ACHN (cell line): ENCODE results near the gene NPM1.

ENCODE experiments used
- DNase-seq: peaks from one replicate; pipeline ENCODE4 v3.0.0-alpha.2; 2015
- in situ Hi-C: cut with HindIII; loops from 2 replicates; pipeline ENCODE4 v1.10.0; 2017; ENCODE audit warnings: low sequenced_read_pairs, low pct_ligation_motif_present, low pct_unique_long_range_greater_than_20kb

NPM1 gene

DNA sequence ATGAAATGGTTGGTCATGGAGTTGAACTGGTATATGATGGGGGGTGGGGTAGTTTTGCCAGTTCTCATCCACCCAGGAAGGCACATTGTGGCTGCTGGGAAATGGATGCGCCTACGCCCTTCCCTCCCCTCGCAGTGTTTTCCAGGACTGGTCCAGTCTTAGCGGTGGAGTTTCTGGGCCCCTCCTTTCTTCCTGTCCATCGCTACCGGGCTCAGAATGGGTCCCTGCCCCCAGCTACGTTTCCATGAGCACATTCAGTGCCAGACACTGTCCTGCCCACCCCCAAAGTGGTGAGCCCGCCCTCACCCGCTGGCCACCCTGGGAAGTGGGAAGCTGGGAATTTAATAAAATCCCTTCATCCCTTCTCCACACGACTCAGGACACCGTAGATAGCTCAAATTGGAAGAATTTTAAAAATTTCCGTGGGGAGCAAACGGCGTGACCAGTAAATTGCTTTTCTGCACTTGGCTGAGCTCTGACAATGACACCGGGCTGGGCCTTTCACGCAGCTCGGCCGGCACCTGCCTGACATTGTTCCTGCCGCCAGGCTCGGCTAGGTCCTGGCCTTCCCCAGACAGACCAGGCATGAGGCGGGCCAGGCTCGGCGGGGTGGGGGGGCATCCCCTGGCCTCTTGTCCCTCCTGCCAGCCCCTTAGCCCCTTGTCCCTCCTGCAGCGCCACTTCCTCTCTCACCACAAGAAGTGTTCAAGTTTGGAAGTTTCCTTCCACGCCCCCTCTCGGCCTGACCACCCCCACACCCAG is 35.4 kb downstream of the NPM1 start:
- DNase-seq: peak; percentile 42
- in situ Hi-C loops: no loop called here

GRCh38 chr5:171424726-171425125 is 37.1 kb downstream of the NPM1 start:
- in situ Hi-C loops: no loop called here
- peak; percentile 24 for DNase-seq

DNA sequence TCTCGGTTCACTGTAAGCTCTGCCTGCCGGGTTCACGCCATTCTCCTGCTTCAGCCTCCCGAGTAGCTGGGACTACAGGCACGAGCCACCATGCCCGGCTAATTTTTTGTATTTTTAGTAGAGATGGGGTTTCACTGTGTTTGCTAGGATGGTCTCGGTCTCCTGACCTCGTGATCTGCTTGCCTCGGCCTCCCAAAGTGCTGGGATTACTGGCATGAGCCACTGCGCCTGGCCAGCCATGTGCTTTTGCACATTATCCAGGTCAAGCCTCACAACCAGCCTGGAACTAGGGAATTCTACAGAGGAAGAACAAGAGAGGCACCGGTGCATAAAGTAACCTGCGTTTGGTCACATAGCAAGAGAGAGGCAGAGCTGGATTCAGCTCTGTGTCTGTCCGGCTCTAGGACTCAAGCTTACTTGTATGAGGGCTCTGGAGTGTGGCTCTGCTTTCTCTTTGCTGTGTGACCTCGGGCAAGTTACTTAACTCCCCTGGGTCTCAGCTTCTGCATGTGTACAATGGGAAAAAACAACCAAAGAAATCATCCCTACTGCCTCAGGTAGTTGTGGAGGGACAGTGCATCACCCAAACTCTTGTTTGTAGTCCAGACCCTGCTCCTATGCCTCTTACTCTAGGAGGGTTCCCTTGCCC is 38.1 kb downstream of the NPM1 start:
- no peak for DNase-seq
- in situ Hi-C loops: no loop called here

DNA sequence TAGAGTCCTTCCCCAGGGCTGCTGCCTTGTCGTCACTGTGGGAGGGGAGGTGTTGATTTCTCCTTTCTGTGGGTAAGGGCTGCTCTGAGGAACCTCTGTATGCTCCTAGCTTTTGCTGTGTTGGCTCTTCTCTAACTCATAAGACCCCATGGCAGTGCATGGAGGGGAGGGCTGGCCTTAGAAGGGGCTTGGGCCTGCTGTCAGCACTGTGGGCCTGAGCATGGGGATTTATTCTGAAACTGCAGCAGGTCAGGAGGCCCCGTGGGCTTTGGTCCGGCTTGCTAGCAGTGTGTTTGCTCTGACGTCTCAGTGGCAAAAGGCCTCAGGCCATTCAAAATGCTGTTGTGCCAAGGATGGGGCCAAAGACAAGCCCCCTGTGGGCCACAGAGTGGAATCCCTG is 38.6 kb downstream of the NPM1 start:
- no peak for DNase-seq
- in situ Hi-C loops: no loop called here

DNA sequence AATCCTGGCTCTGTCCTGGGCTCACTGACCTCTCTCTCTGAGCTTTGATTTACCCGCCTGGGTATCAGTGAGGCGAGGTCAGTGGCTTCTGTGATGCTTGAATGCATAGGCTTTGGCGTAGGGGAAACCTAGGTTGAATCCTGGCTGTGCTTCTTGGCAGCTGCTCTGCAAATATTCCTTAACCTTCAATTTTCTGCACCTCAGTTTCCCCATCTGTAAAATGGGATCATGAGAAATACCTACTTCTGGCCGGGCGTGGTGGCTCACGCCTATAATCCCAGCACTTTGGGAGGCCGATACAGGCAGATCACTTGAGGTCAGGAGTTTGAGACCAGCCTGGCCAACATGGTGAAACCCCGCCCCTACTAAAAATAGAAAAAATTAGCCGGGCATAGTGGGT is 39.0 kb downstream of the NPM1 start:
- DNase-seq: no peak
- in situ Hi-C loops: no loop called here

GRCh38 chr5:171427318-171428167 is 39.9 kb downstream of the NPM1 start:
- DNase-seq: no peak
- in situ Hi-C loops: no loop called here

- DNase-seq: no peak
- in situ Hi-C loops: no loop called here
These were observed 40.6 kb downstream of the NPM1 start for GRCh38 chr5:171428168-171428696.

- no peak for DNase-seq
- in situ Hi-C loops: no loop called here
These were observed 41.3 kb downstream of the NPM1 start for GRCh38 chr5:171428809-171429542.

DNA sequence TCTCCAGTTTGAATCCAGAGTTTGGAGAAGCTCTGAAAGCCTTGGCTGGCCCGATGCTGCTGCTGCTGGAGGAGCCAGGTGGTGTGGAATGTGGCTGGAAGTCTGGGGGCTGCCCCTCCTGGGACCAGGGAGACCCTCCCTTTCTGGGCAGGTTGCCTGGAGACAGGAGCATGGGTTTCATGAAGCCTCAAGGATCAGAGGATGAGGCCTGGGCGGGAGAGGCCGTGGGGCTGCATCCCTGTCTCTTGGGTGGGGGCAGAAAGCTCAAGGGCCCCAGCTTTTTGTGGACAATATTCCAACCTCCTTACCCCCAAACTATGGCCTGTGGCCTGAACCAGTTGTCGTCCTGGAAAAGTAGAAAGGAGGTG is 41.9 kb downstream of the NPM1 start:
- in situ Hi-C loops: no loop called here
- DNase-seq: no peak

DNA sequence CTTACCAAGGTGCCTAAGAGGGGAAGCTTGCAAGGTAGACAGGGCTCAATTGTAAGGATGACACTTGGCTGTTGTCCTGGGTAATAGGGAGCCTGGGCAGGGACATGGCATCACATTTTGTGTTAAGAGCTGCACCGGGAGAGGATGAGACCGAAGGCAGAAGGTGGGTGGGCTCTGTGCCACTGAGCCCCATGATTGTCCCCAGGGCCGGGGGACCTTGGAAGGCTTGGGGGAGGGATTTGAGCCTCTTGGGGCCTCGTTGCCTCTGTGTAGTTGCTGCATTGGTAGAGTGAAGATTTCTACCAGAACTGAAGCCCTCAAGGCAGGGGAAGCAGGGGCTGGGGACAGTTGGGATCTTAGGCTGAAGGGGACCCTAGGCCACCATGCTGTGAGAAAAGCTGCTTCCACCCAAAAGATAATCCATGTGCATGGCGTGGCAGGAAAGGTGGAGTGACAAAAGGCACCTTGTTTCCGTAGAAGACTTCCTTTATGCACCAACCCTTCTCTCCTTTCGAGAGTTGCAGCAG is 43.7 kb downstream of the NPM1 start:
- DNase-seq: no peak
- in situ Hi-C loops: no loop called here

DNA sequence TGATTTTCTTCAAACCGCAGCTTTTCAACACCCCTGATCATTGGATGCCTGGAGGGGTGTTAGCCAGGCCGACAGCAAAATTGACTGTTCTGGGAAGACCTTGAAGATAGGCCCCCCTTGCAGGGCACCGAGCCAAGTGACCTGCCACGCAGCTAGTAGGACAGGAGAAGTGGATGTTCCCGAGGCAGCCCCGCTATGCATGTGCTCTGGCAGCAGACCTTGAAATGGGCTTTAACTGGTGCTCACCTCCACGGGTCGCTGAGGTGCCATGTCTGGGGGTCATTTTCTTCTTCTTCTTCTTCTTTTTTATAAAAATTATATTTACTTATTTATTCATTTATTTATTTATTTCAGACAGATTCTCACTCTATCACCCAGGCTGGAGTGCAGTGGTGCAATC is 44.4 kb downstream of the NPM1 start:
- DNase-seq: no peak
- in situ Hi-C loops: no loop called here

GRCh38 chr5:171432583-171433351 is 45.1 kb downstream of the NPM1 start:
- DNase-seq: no peak
- in situ Hi-C loops: no loop called here

DNA sequence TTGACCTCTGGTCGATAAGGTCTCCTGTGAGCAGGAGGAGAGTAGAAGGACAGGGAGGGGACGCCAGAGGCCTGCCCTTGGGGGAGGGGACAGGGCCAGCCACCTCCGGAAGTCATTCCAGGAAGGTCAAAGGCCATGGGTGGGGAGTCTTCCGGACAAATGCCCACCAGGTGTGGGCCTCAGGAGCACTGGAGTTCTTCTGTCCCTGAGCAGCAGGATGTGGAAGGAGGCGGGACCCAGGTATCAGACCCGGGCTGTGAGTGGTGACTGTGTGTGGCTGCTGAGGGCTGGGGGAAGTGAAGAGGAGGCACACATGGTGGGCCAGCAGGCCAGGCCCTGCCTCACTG is 45.7 kb downstream of the NPM1 start:
- no peak for DNase-seq
- in situ Hi-C loops: no loop called here

- in situ Hi-C loops: no loop called here
- DNase-seq: no peak
These were observed 46.5 kb downstream of the NPM1 start for GRCh38 chr5:171433982-171434676.

DNA sequence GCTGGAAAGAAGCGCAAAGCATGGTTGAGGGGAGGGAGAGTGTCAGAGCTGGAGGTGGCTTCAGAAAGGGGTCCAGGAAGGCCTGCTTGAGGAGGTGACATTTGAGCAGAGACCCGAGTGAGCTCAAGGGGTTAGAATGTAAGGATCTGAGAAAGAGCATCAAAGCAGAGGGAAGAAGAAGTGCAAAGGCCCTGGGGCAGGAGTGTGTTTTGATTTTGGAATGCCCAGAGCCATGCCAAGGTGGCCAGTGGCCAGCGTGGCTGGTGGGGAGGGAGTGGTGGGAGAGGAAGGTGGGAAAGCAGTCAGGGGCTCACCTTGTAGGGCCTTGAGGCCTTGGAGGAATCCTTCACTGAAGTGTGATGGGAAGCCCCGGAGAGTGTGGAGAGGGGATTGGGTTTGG is 47.2 kb downstream of the NPM1 start:
- no peak for DNase-seq
- in situ Hi-C loops: no loop called here

DNA sequence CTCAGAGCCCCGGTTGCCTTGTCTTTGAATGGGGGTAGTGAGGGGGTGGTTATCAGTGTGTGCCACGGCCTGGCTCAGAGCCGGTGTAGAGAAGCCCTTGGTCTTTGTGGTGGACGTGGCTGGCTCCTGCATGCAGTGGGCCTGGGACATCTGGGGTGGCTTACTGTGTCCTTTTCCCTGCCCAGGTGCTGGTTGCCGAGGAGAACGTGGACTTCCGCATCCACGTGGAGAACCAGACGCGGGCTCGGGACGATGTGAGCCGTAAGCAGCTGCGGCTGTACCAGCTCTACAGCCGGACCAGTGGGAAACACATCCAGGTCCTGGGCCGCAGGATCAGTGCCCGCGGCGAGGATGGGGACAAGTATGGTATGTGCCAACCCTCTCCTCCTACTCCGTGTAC is 48.3 kb downstream of the NPM1 start:
- DNase-seq: no peak
- in situ Hi-C loops: no loop called here

- DNase-seq: no peak
- in situ Hi-C loops: no loop called here
These were observed 49.2 kb downstream of the NPM1 start for GRCh38 chr5:171436804-171437285.
